NCI-H2196 treated with DMSO at 0.1 percent for 48 hours (cell line): ENCODE results near the gene IDH2.

Experiments
- DNase-seq: peaks from one replicate; lab custom pipeline; 2025; ENCODE audit not compliant: unreplicated experiment; lab: John Stamatoyannopoulos, UW

IDH2 gene

GRCh38 chr15:90064911-90065681 is 37.2 kb downstream of the IDH2 start:
- no peak for DNase-seq

- DNase-seq: no peak
These were observed 38.5 kb downstream of the IDH2 start for GRCh38 chr15:90063770-90064247.

DNA sequence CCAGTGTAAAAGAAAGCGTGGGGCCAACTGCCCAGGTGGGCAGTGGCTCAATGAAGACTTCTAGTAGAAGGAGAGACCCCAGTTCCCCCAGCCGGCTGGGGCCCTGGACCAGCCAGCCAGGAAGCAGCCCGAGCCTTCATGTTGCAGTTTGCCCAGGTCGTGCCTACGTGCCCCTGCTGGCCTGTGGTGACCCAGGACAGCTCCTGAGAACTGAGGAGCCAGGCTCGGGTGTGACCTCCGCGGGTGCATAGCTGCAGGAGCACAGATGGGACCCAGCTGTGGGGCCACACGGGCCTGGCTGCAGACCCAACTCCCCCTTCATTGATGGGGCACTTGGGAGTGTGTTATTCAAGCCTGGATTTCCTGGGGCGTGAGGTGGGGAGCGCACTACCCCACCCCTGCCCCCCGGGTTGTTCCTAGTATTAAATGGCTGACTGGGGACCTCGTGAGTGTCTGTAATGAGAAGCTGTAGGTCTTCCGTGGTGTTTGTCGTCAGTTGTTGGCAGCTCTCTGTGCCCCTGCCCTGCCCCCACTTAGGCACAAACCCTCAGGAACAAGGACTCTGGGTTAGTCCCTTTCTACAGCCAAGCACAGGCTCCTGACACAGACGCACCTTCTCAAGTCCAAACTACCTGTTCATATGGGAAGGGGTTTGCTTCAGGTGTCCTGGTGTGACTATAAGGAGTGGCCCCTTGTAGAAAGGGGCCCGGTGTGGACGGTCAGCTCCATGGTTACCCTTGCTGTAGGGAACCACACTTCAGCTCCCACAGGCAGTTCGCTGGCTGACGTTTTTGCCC is 39.1 kb downstream of the IDH2 start:
- DNase-seq: no peak

GRCh38 chr15:90062462-90062932 is 39.8 kb downstream of the IDH2 start:
- DNase-seq: peak; percentile 59

- DNase-seq: peak; percentile 70
These were observed 40.2 kb downstream of the IDH2 start for GRCh38 chr15:90062023-90062442.

- DNase-seq: no peak
These were observed 41.5 kb downstream of the IDH2 start for GRCh38 chr15:90060797-90061196.

- no peak for DNase-seq
These were observed 42.9 kb downstream of the IDH2 start for GRCh38 chr15:90059208-90059985.

DNA sequence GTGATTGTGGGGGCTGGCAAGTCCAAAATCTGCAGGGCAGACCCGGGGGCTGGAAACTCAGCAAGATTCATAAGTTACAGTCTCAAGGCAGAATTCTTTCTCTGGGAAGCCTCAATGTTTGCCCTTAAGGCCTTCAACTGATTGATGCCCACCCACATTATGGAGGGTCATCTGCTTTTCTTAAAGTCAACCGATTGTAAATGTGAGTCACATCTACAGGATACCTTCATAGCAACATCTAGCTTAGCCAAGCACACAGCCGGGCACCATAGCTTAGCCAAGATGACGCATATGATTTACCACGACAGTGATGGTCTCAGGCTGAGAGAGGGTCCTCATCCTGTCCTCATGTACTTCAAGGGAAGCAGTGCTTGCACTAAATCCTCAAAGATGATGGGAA is 43.5 kb downstream of the IDH2 start:
- DNase-seq: no peak

DNA sequence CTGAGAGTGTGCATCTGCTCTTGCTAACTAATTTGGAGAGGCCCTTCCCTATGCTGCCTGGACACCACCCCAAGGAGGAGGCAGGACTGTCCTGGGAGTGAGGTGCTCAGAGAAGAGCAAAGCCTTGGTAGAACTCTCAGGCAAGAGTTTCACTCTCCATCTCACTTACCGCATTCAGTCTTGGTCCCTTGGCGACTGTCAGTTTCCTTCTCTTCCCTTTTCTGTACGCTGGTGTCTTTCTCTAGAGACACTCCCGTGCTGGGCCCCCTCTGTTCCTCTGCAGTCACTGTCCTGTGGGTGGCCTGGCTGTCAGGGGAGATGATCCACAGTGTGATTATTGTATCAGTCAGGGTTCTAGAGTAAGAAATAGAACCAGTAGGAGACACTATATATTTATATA is 44.0 kb downstream of the IDH2 start:
- DNase-seq: no peak

DNA sequence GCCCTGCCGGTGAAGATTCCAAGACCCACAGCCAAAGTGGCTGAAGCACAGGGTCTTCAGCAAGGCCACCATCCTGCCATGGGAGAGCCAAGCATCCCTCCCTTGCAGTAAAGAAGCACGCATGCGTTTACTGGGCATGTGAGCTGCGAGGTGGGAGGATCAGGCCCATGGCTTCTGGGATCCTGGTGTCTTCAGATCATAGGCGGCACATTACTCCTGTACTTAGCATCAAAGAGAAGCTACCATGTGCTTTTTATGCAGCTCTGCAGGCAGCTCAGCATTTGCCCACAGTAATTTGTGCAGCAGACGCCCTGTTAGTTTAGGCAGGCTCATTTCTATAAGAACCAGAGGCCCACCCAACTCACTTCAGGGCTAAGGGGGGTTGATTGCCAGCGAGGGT is 45.7 kb downstream of the IDH2 start:
- DNase-seq: no peak

GRCh38 chr15:90055182-90055581 is 47.1 kb downstream of the IDH2 start:
- no peak for DNase-seq

- DNase-seq: no peak
These were observed 47.6 kb downstream of the IDH2 start for GRCh38 chr15:90054618-90055097.

- DNase-seq: no peak
These were observed 48.4 kb downstream of the IDH2 start for GRCh38 chr15:90053685-90054466.

GRCh38 chr15:90051874-90052273 is 50.4 kb downstream of the IDH2 start:
- no peak for DNase-seq

GRCh38 chr15:90049666-90050604 is 52.3 kb downstream of the IDH2 start:
- DNase-seq: no peak

- DNase-seq: no peak
These were observed 53.2 kb downstream of the IDH2 start for GRCh38 chr15:90049030-90049429.

DNA sequence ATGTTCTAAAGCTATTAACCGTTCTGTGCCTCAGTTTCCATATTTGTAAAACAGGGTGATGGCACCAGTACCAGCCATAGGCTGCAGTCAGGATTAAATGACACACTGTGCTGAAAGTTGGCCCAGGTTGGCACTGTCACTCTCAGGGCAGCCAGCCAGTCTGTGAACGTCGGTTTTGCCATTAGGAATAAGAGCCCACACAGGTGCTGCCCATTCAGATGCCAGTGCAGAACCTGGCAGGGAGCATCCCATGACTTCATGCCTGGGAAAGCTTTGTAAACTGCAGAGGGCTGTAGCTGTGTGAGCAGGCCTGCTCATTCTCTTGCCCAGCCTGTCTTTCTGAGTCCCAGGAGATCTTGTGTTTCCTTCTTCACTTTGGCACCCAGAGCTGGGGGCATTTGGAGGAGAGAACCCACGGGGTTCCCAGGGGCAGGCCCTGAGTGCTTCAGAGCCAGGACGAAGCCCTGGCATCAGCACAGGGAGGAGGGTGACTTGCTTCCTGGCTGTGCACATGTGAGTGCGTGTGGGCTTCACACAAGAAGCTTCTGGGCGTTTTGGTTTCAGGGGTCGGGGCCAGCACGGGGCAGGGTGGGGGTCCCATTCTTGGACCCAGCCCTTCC is 54.2 kb downstream of the IDH2 start:
- DNase-seq: peak; percentile 16

- DNase-seq: peak; percentile 22
These were observed 55.3 kb downstream of the IDH2 start for GRCh38 chr15:90046911-90047392.

DNA sequence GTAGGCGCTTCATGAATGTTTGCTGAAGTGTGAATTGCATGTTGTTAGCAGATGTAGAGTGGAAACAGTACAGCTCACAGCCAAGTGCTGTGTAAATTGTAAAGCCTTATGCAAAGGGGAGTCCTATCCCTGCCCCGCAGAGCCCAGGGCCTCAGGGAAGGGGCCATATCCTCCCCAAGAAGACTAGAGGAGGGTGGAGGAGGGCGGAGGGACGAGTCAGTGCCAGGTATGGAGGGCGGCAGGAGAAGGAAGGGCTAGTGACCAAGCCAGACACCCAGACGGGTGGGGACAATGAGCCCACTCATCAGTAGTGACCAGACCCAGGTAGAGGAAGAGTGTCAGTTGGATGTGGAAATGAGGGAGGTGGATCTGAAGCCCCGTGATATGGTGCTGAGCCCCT is 56.0 kb downstream of the IDH2 start:
- DNase-seq: no peak
